Keratinocyte (primary cell): ENCODE data around the gene HEPACAM. TPM values are rescaled to one million over a fixed set of nuclear protein-coding genes. Genes with fewer than 3 reads are reported as not detected.

Source experiments
- DNase-seq: peaks from one replicate; pipeline ENCODE4 v3.0.0-alpha.2; 2011; ENCODE audit warnings: low read depth, missing footprints, low spot score
- FAIRE-seq: peaks from 2 replicates; lab custom pipeline; 2011; peaks lifted over from hg19 to GRCh38; lab: Jason Lieb, UNC
- H2AFZ ChIP-seq: 2 replicates; pipeline ENCODE4 v1.6.0; 2012; ENCODE audit warnings: low read length, control low read depth, inconsistent platforms; ENCODE audit not compliant: control insufficient read depth
- H3K27ac ChIP-seq: 2 replicates; pipeline ENCODE4 v1.5.1; 2011; ENCODE audit warnings: low read length; ENCODE audit not compliant: control insufficient read depth, insufficient read depth
- H3K27me3 ChIP-seq: 3 replicates; pipeline ENCODE4 v1.6.0; 2011; ENCODE audit warnings: low read length; ENCODE audit not compliant: control insufficient read depth, insufficient read depth; ENCODE audit errors: extremely low read depth
- H3K36me3 ChIP-seq, 2 experiments: 2 replicates in 1 of 2; 3 replicates in 1 of 2; pipeline ENCODE4 v1.5.1; 2011; ENCODE audit warnings: low read length in 2 of 2, mild to moderate bottlenecking in 1 of 2; ENCODE audit not compliant: control insufficient read depth in 2 of 2, insufficient read depth in 2 of 2; ENCODE audit errors: extremely low read depth in 1 of 2
- H3K4me1 ChIP-seq: 3 replicates; pipeline ENCODE4 v1.5.1; 2011; ENCODE audit warnings: low read length; ENCODE audit not compliant: control insufficient read depth, insufficient read depth; ENCODE audit errors: extremely low read depth
- H3K4me2 ChIP-seq: 3 replicates; pipeline ENCODE4 v1.6.0; 2011; ENCODE audit warnings: low read depth, low read length; ENCODE audit not compliant: control insufficient read depth, insufficient read depth; ENCODE audit errors: extremely low read depth
- H3K4me3 ChIP-seq, 3 experiments: fragments of 200-600 bp in 1 of 3; sonication (generic) in 1 of 3; 2 replicates in 2 of 3; 3 replicates in 1 of 3; pipeline ENCODE4 v1.5.1; 2011 to 2016; ENCODE audit warnings: low read length in 3 of 3, mild to moderate bottlenecking in 3 of 3, control low read depth in 2 of 3, inconsistent platforms in 1 of 3, low read depth in 1 of 3, mixed read lengths in 1 of 3, mixed run types in 1 of 3, moderate library complexity in 1 of 3; ENCODE audit not compliant: control insufficient read depth in 2 of 3, insufficient read depth in 2 of 3; ENCODE audit errors: extremely low read depth in 1 of 3
- H3K79me2 ChIP-seq: 2 replicates; pipeline ENCODE4 v1.6.0; 2012; ENCODE audit warnings: low read length; ENCODE audit not compliant: control insufficient read depth, insufficient read depth
- H3K9ac ChIP-seq: 3 replicates; pipeline ENCODE4 v1.6.0; 2011; ENCODE audit warnings: low read length; ENCODE audit not compliant: control insufficient read depth, insufficient read depth; ENCODE audit errors: extremely low read depth
- H3K9me1 ChIP-seq: 3 replicates; pipeline ENCODE4 v1.6.0; 2011; ENCODE audit warnings: low read length; ENCODE audit not compliant: control insufficient read depth, insufficient read depth; ENCODE audit errors: extremely low read depth
- H3K9me3 ChIP-seq: 2 replicates; pipeline ENCODE4 v1.5.1; 2012; ENCODE audit warnings: low read depth, low read length; ENCODE audit not compliant: control insufficient read depth
- H4K20me1 ChIP-seq: 3 replicates; pipeline ENCODE4 v1.6.0; 2011; ENCODE audit warnings: low read length; ENCODE audit not compliant: control insufficient read depth, insufficient read depth; ENCODE audit errors: extremely low read depth
- CTCF ChIP-seq, 3 experiments: IDR thresholded peaks in 1 of 3; conservative IDR thresholded peaks in 1 of 3; optimal IDR thresholded peaks in 1 of 3; 2 replicates in 2 of 3; 3 replicates in 1 of 3; pipeline versions ENCODE3 to v1.5.1; 2011; ENCODE audit warnings: low read length in 3 of 3, mild to moderate bottlenecking in 3 of 3, moderate library complexity in 2 of 3, control low read depth in 1 of 3, inconsistent platforms in 1 of 3; ENCODE audit not compliant: insufficient read depth in 2 of 3; ENCODE audit errors: extremely low read depth in 1 of 3
- EZH2 ChIP-seq: IDR thresholded peaks from one replicate; pipeline ENCODE4 v1.6.1; 2012; ENCODE audit warnings: inconsistent platforms, mild to moderate bottlenecking, low read length, moderate library complexity
- dilution Hi-C: fragments of 300-500 bp; cut with MboI; formaldehyde crosslinking; loops from one replicate; pipeline ENCODE4 v1.7.0; 2020; ENCODE audit warnings: low sequenced_read_pairs; ENCODE audit not compliant: extremely low pct_ligation_motif_present
- polyA plus RNA-seq, 5 experiments: library from polyadenylated mRNA; depleted of rRNA in 3 of 5; stranded (reverse) in 3 of 5; stranded (forward) in 1 of 5; unstranded in 1 of 5; fragments of >200 nt; gene quantifications; 1 replicate in 1 of 5; 2 replicates in 3 of 5; 3 replicates in 1 of 5; pipeline versions ENCODE4 v1.2.1 to v1.2.3, GENCODE V29; 2011 to 2012; ENCODE audit warnings: missing spikeins in 2 of 5, low read depth in 1 of 5, low replicate concordance in 1 of 5

The HEPACAM gene
- polyA plus RNA-seq, 1 donor (not counting 4 experiments of a cell fraction or from before 2014, with no cell fraction given), result not detected

DNA sequence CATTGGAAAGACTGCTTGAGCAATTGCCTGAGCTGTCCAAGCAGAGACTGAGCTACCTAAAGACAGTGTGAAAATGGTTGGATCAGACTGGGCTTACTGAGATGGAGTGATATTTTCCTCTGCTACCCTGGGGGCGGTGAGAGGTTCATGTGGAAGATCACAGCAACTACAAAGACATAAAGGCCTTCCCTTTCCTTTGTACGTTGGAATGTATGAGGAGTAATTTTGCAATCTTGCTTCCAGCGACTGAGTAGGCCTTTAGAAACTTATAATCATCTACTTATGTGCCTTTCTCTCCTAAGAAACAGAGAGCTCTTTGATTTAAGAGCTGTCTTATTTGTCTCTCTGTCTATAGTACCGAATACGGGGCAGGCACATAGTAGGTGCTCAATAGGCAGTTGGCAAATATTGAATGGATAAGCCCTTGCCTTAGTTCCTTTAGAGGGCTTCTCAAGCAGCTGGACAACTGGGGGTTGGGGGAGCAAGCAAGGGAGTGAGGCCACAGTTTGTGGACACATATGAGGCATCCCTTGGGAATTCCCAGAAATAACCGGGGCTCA lies 2.4 kb upstream of the HEPACAM start:
- Histone ChIP-seq H3K79me2 (no peaks in the 10 kb centered on the region), H3K36me3 (no peaks in the 10 kb centered on the region), H3K4me2 (no peak overlapping the region), H4K20me1 (no peaks in the 10 kb centered on the region), H2AFZ (peak overlapping the region; percentile 8), H3K27me3 (no peaks in the 10 kb centered on the region), H3K9me1 (no peaks in the 10 kb centered on the region), H3K9ac (no peak overlapping the region), H3K9me3 (no peaks in the 10 kb centered on the region), H3K4me3 (no peak overlapping the region), H3K27ac (no peak overlapping the region), H3K4me1 (peaks cover 5% of the 10 kb centered on the region)
- dilution Hi-C loops, result no loop called here
- FAIRE-seq (peak; percentile 57), DNase-seq (no peak)
- TF ChIP-seq EZH2 (no peak), CTCF (optimal IDR thresholded peaks at IDR 0.05 in 1 of 3, IDR thresholded peaks at IDR 0.05 in 1 of 3, conservative IDR thresholded peaks at IDR 0.05 in 1 of 3; ENCODE audit: extremely low read depth in 1 of 3, insufficient read depth in 2 of 3, low read length in 3 of 3) (no peak)

GRCh38 chr11:124937336-124937935 lies 1.6 kb upstream of the HEPACAM start:
- Histone ChIP-seq H3K9ac (no peak overlapping the region), H4K20me1 (no peaks in the 10 kb centered on the region), H3K4me3 (no peak overlapping the region), H3K9me1 (no peaks in the 10 kb centered on the region), H3K4me2 (no peak overlapping the region), H3K36me3 (no peaks in the 10 kb centered on the region), H3K27me3 (no peaks in the 10 kb centered on the region), H2AFZ (no peak overlapping the region), H3K4me1 (peaks cover 5% of the 10 kb centered on the region), H3K79me2 (no peaks in the 10 kb centered on the region), H3K27ac (no peak overlapping the region), H3K9me3 (no peaks in the 10 kb centered on the region)
- TF ChIP-seq EZH2 (no peak), CTCF (optimal IDR thresholded peaks at IDR 0.05 in 1 of 3, IDR thresholded peaks at IDR 0.05 in 1 of 3, conservative IDR thresholded peaks at IDR 0.05 in 1 of 3; ENCODE audit: extremely low read depth in 1 of 3, insufficient read depth in 2 of 3, low read length in 3 of 3) (no peak)
- dilution Hi-C loops, result no loop called here
- DNase-seq (no peak), FAIRE-seq (no peak)
